NCI-H510A treated with DMSO at 0.1 percent for 48 hours (cell line): ENCODE measurements around the gene BMPR1B.
"Not testable (repeated sequence)": the region's sequence is repeated elsewhere in the genome, so short reads cannot be mapped to it uniquely, and the experiment has no call there.

Experiments used
- DNase-seq: peaks from one replicate; lab custom pipeline; 2025; lab: John Stamatoyannopoulos, UW

The BMPR1B gene

DNA sequence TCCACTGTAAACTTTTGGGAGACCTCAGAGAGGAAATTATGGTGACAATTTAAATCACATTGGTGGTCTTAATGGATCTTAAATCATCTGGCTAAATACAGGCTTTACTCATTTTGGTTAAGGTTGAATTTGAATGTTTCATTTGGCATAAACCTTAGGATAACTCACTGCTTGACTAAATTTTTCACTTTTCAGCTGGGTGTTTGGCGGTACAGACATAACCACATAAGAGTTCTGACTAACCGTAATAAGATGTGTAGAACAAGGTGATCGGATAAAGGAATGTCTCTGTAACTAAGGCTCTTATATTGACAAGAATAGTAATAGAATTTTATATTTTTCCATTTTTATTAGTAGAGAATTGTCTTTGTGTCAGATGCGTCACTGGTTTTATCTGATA is 281.0 kb downstream of the BMPR1B start:
- no peak for DNase-seq

DNA sequence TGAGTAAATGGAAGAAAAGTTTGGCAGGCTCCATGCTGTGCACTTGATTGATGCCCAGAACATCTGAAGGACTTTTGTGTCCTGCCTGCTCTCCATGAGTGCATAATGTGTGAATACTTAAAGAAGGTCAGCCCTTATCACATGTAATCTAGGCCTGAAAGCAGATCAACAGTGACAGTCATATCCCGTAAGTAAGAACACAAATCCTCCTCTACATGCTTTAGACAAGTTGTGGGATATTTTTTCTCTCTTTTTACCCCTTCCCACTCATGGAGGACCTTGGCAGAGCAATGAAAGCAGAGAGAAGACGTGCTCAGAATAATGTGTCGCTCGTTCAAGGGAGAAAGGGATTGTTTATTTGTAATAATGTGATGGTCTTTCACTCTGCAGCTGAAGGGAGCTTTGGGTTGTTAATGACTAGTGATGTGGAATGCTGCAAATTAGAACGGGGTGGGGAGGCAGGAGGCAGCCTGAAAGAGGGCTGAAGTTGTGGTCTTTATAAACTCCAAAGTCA is 286.6 kb downstream of the BMPR1B start:
- DNase-seq: no peak

DNA sequence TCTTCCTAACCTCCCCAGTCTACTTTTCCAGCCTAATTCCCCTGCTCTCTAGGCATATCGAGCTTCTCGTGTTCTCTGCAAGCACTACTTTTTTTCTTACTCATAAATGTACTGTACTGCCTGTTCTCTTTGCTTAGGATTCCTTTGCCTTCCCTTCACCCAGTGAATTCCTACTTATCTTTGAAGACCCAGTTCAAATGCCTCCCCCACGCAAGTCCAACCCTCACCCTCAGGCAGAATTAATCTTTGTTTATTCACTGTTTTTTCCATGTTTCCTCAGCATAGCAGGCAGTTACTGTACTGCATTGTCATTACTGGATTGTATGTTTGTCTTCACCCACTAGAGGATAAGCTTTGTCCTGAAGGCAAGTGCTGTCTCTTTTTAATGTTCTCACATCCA is 287.7 kb downstream of the BMPR1B start:
- DNase-seq: no peak

DNA sequence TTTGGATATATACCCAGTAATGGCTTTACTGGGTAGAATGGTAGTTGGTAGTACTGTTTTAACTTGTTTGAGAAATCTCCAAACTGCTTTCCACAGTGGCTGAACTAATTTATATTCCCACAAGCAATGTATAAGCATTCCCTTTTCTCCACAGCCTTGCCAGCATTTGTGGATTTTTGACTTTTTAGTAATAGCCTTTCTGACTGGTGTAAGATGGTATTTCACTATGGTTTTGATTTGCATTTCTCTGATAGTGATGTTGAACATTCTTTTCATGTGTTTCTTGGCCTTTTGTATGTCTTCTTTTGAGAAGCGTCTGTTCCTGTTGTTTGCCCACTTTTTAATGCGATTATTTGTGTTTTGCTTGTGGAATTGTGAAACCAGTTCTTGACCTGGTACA is 290.5 kb downstream of the BMPR1B start:
- DNase-seq: no peak

GRCh38 chr4:95049551-95050233 is 291.9 kb downstream of the BMPR1B start:
- no peak for DNase-seq

- no peak for DNase-seq
Measured at GRCh38 chr4:95050980-95051701, 293.4 kb downstream of the BMPR1B start.

DNA sequence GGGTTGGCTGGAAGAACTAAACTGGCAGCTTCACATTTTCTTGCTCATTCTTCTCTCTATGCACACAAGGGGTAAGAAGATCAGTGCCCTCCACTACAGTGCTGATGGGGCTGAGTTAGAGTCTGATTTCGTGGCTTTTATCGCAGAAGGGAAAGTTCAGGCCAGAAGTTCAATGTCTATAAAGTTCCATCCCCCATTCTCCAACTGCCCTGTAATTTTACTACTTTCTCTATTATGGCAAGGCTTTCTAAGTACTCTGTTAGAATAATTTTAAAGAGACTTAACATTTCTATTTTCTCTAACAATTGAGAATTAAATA is 293.9 kb downstream of the BMPR1B start:
- no peak for DNase-seq

GRCh38 chr4:95058991-95059390 is 301.2 kb downstream of the BMPR1B start:
- DNase-seq: no peak

DNA sequence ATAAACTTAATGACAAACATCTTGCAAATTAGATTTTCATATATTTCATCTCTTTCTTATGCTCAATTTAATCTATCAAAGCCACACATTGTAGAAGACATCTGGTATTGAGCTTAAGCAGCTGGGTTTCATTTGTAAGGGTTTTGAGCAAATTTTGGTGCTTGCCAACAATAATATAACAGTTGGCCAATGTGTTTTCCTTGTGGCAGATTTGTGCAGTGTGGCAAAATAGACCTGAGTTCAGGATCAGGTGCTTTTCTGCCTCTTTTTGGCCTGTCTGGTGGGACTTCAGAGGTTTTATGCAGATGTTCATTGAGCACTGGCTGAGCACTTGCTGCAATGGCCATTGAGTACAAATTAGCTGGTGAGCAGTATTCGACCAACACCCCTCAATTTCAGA is 301.9 kb downstream of the BMPR1B start:
- DNase-seq: no peak

DNA sequence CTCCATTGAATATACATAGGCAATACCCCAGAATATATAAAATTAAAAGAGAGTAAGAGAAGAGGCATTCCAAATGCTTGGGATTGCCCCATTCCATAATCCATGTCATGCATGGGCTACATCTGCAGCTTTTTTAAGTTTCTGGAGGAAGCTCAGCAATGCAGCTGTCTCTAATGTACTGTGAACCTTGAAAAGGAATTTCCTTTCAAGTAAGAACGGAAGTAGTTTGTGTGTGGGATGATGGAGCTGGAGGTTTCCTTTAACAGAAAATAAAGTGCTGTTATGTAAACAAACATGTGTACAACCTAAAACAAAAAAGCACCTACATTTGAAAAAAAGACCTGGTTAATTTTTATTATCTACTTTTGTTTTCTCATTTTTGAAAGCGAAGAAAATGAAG is 303.5 kb downstream of the BMPR1B start:
- DNase-seq: no peak

DNA sequence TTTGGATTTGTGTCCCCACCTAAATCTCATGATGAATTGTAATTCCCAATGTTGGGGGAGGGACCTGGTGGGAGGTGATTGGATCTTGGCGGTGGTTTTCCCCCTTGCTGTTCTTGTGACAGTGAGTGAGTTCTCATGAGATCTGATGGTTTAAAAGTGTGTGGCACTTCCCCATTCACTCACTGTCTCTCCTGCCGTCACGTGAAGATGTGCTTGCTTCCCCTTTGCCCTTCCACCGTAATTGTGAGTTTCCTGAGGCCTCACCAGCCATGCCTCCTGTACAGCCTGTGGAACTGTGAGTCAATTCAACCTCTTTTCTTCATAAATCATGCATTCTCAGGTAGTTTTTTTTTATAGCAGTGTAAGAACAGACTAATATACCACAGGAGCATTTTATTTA is 304.0 kb downstream of the BMPR1B start:
- not testable (repeated sequence) for DNase-seq

DNA sequence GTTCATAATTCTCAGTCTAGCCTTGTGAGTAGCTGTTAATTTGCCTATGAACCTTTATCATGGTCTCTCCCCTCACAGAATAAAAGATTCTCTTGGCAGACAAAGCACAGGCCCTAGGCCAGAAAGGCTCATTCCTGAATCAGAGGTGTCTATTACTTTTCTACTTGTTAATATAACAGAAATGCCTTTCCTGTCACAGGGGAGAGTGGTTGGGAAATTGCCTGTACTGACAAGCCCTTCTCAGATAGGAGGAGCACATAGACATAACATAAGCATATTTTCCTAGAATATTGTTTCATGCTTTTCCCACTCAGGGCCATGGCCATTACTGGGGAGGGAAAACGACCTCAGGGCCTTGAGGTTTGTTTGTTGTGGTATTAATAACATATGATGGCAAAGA is 308.3 kb downstream of the BMPR1B start:
- no peak for DNase-seq

GRCh38 chr4:95068401-95068800 is 310.6 kb downstream of the BMPR1B start:
- DNase-seq: no peak

DNA sequence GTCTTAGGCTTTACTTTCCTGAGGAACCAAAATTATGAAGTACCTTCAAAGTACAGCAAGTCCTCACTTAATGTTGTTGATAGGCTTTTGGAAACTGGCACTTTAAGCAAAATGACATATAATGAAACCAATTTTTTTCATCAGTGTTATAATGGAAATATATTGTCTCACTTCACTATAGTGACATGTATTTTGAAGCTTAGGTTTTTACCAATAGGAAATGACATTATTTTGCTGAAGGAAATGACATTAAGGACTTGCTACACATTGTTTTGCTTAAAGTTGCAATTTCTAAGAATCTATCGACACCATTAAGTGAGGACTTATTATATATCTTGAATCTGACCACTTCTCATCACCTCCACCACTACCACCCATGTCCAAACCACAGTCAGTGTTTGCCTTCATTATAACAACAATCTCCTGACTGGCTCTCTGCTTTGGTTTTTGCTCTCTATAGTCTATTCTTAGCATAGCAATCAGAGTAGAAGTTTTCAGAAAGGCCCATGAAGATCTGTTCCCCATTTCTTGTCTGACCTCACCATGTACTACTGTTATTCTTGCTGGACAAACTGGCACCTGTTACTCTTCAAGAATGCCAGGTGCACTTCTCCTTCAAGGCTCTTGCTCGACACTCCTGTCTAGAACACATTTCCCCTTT is 311.2 kb downstream of the BMPR1B start:
- no peak for DNase-seq

DNA sequence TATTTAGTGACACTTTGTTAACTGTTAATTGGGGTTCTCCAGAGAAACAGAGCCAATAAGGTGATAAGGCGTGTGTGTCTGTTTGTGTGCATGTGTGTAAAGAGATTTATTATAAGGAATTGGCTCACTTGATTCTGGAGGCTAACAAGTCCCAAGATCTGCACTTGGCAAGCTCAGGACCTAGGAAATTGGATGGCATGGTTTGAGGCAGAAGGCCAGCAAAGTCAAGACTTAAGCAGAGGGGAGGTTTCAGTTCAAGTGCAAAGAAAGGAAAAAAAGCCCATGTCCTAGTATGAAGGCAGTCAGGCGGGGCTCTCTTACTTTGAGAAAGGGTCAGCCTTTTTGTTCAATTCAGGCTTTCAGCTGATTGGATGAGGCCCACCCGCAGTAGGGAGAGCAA is 314.1 kb downstream of the BMPR1B start:
- no peak for DNase-seq

DNA sequence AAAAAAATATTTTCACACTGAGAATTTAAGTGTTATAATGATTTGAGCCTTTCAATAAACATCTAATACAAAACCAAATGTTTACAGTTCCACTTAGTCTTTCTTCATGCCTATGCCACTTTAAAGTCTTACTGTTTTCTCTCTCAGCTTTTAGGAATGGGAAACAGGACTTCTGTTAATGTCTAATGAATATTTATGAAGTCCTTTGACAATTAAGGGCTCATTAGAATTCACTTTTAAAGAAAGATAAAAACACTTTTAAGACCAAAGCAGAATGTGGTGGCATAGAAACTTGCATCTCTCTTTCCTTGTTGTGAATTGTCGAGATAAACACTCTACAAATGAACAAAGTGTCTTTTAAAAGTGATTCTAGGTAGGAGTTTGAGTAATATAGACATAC is 315.9 kb downstream of the BMPR1B start:
- no peak for DNase-seq

DNA sequence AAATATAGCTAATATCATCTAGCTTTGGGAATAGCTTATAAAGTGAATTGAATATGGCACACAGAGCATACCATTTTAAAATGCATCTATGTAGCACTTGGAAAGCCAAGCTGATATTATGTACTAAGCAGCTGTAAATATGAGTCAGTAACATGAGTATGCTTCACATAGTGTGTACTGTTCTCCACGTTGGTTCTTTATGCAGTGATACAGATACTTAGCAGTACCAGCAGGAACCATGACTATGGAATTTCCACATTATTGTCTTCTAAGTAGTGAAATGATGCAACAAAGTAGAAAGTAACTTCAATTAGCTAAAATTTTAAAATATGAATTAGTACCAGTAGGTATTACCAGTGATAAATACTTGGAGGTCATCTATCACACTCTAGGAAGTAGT is 320.1 kb downstream of the BMPR1B start:
- no peak for DNase-seq

GRCh38 chr4:95080969-95081368 is 323.2 kb downstream of the BMPR1B start:
- no peak for DNase-seq

DNA sequence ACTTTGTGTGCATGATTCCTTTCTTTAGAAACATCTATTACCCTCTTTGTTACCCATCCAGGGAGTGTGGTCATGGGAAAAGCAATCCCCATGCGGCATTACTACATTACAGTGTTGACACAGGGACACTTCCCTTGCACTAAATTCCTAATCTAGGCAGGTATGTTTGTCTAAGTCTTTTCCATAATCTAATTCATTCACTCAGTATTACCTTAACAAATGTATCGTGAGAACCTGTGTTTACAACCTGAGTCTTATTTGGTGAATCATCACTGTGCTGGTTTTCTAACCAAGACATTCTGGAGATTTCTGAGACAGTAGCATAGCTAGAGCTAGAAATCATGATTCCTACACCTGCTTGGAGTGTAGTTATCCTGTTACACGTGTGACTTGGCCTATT is 326.8 kb downstream of the BMPR1B start:
- DNase-seq: peak; percentile 36

DNA sequence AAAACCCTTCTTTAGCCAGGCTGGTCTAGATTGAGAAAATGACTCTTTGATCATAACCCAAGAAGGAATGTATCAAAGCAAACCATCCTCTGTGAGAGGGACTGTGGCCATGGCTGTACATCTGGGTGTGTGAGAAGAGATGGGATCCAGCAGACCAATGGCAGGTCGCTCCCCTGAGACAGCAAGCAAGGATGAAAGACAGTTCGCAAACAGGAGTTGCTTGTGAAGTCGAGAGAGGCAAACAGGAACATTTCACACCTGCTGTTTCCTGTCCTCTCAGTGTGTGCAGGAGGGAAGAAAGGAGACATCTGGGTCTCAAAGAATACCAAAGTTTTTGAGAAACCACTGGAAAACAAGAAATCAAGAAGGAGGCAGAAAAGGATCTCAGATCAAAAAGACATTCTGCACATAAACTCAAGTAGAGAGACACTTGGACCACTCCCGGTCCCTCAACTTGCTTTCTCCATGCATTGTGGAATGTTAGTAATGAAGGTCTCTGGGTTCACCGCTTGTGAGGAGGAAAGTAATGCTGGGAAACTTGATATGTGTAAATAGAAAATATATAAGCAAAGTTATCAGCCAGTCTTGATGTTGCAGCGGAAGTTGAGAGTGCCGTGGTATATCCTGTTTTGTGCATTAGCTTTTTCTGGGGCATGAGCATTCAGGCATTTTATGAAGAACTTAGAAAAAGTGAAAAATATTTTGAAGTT is 327.5 kb downstream of the BMPR1B start:
- peak; percentile 65 for DNase-seq

DNA sequence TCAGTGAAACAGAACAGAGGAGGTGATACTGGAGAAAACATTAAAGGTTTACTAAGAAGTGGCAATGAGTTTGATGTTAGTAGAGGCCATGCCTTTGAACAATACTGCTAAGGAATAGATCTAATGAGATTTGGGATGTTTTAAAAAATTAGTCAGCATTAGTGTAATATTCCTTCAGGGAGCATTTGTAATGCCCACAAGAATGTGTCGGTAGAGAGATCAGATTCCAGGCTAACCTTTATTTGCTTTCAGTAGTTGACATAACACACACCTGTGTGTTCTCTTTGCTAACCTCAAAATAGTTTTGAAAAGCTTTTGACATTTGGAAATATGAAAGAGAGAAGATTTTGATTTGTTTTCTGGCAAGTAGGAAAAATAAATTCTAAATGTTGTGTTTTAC is 328.8 kb downstream of the BMPR1B start:
- DNase-seq: peak; percentile 28

DNA sequence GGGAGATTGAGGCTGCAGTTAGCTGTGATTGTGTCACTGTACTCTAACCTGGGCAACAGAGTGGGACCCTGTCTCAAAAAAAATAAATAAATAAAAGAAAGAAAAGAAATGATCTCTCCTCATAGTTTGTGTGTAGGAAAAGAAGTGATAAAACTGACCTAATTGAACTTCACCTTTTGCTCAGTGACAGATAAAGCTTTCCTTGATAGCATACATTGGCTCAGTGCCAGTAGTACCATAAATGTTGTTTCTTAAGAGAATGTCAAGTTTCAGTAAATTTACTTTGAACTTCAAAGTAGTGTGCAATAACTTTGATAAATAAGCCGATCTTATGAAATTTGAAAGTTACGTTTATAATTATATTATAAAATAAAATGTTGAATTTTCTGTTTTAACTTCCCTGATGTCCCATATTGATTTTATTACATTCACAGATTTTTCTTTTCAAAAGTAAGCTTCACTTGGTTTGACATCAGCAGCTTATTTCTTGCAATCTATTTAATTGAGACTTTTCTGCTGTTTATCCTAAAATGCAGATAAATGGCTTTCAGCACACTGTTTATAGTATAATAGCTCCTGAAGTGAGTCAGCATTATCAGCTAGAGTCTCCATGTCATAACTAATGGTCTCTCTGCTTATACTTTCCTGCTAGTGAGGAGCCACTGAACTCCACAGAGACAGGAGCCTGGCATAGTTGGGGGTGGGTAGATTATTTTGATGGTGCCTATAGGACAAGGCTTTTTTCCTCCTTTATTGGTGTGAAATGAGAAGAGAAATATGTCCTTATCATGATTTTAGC is 330.1 kb downstream of the BMPR1B start:
- DNase-seq: no peak
